Right cardiac atrium (tissue), 5 donors: ENCODE data around the gene HMCN1. TPM values are rescaled to one million over a fixed set of nuclear protein-coding genes. Genes with fewer than 3 reads are reported as not detected.

Experiments used
- ATAC-seq, 2 donors: fragments of 200-7000 bp; cut with Tn5 transposase; one replicate each; pipeline versions ENCODE4 v1.8.0 to v1.9.1; 2020; ENCODE audit warnings: moderate library complexity in 2 of 2, mild to moderate bottlenecking in 1 of 2
- DNase-seq, 3 donors: peaks; one replicate each; pipeline ENCODE4 v3.0.0-alpha.2; 2020
- H3K27ac ChIP-seq: one replicate; pipeline ENCODE4 v1.5.1; 2013; ENCODE audit warnings: mild to moderate bottlenecking, low read length, control low read depth, moderate library complexity
- H3K27me3 ChIP-seq: one replicate; pipeline ENCODE4 v1.6.1; 2013; ENCODE audit not compliant: control insufficient read depth, insufficient read depth
- H3K4me1 ChIP-seq: one replicate; pipeline ENCODE4 v1.6.1; 2013; ENCODE audit warnings: low read length; ENCODE audit not compliant: control insufficient read depth, insufficient read depth
- H3K4me3 ChIP-seq: one replicate; pipeline ENCODE4 v1.5.1; 2013; ENCODE audit warnings: low read length, control low read depth
- H3K9me3 ChIP-seq: one replicate; pipeline ENCODE4 v1.6.1; 2013; ENCODE audit warnings: low read length; ENCODE audit not compliant: control insufficient read depth
- WGBS: extraction: QIAGEN DNeasy Blood & Tissue Kit; methylation state at CpG from one replicate; pipeline ENCODE4 v1.1.7; 2013; 5-methylcytosine and 5-hydroxymethylcytosine counted together
- intact Hi-C, 4 donors: fragments of 100-400 bp; cut with DNase I; formaldehyde crosslinking; loops; one replicate each; pipeline versions ENCODE4 v1.11.0 to v1.14.0; 2022 to 2023
- polyA plus RNA-seq: library from polyadenylated mRNA; stranded (reverse); fragments of 200-250 nt; gene quantifications from one replicate; pipeline ENCODE4 v1.2.3, GENCODE V29; 2013
- total RNA-seq, 4 donors: library from RNA; stranded (reverse); fragmentation: NEBNext Ultra II Directional; extraction: Animal tissue kit (Norgen Biotek cat#: 25700); gene quantifications; one replicate each; pipeline ENCODE4 v1.2.1, GENCODE V29; 2021
- donor health status: healthy with polysubstance abuse.
- donor health status: DM: no; HTN: yes; CAD: no.
- donor health status: DM: no; HTN: no; CAD: no.
- donor health status: DM: no; HTN: yes; CAD: no; lungs with severe emphysema.
- donor health status: DM: yes; HTN: yes; CAD: no.

The HMCN1 gene
- total and polyA plus RNA-seq, 5 donors = 4.0 to 17.1 (median 14.8) TPM

DNA sequence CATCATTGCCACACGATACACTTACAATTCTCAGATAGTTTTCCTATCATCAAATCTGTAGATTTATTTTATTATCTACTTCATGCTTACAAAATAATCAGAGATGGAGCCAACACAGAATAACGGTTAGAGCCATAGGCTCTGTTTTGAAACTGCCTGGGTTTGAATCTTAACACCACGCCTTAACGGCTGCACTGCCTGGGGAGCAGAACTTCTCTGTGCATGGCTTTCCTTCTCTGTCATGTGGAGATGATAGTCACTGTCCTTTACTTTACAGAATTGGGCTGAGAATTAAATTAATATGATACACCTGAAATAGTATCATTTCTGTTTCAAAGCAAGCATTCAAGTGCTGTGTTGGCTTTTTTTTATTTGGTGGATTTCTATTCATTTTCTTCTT lies 177.8 kb downstream of the HMCN1 start:
- DNase-seq (no peak), ATAC-seq (no peak)
- intact Hi-C loops = no loop called here
- Histone ChIP-seq H3K9me3 (no peaks in the 10 kb centered on the region), H3K4me3 (no peak overlapping the region), H3K4me1 (no peaks in the 10 kb centered on the region), H3K27ac (no peak overlapping the region), H3K27me3 (no peaks in the 10 kb centered on the region)
- 79% methylated on average over 4 of the region's 4 CpGs for WGBS

DNA sequence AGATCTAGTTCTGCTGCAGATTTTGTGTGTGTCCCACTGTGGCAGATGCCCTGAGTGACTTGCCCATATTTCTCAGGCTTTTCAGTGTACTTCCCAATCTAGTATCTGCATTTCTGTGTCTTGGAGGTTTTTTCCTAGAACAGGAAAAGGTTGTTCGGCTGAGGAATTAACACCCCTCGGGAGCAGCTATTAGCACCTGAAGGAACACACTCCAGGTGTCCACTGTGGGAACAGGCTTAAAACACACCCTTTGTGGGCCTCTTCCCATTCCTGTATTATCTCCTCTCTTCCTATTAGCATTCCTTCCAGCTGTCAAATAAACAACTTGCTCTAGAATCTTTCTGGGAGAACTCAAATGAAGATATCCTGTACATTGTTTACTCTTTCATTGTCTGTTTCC lies 178.3 kb downstream of the HMCN1 start:
- no peak overlapping the region for H3K4me3 ChIP-seq
- DNase-seq (no peak), ATAC-seq (no peak)
- no peaks in the 10 kb centered on the region for H3K4me1 ChIP-seq
- WGBS = 31% methylated on average over 2 of the region's 2 CpGs
- no peaks in the 10 kb centered on the region for H3K9me3 ChIP-seq
- intact Hi-C loops = no loop called here
- H3K27ac ChIP-seq = no peak overlapping the region
- no peaks in the 10 kb centered on the region for H3K27me3 ChIP-seq

DNA sequence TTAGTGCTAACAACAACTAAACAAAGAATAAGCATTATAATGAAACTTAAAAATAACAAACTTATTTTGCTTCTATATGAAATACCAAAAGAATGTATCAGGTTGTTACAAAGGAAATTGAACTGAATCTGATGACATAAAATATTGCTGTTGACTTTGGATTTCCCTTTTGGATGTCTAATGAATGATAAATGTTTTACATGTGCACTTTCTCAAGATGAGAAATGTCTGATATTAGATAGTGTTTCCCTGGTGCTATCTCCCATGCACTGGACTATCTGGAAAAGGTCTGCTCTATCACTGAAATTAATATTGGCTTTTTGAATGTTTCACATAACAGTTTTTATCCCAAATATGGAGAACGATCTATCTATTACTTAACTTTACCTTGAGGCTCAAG lies 179.9 kb downstream of the HMCN1 start:
- H3K27ac ChIP-seq = no peak overlapping the region

GRCh38 chr1:185916861-185917260 lies 182.7 kb downstream of the HMCN1 start:
- ATAC-seq (no peak), DNase-seq (no peak)
- intact Hi-C loops = no loop called here
- Histone ChIP-seq H3K27ac (no peak overlapping the region), H3K9me3 (no peaks in the 10 kb centered on the region), H3K4me1 (no peaks in the 10 kb centered on the region), H3K4me3 (no peak overlapping the region), H3K27me3 (no peaks in the 10 kb centered on the region)

More for the DNA sequence above, 179.9 kb downstream of the HMCN1 start:
- Histone ChIP-seq H3K27me3 (no peaks in the 10 kb centered on the region), H3K9me3 (no peaks in the 10 kb centered on the region), H3K4me1 (no peaks in the 10 kb centered on the region), H3K4me3 (no peak overlapping the region)
- no peak for DNase-seq
- WGBS = 84% methylated on average over 1 of the region's 1 CpG
- ATAC-seq = no peak
- intact Hi-C loops = no loop called here

- DNase-seq (no peak), ATAC-seq (peak; percentile 39 to 40)
- 79% methylated on average over 3 of the region's 3 CpGs for WGBS
- Histone ChIP-seq H3K27me3 (no peaks in the 10 kb centered on the region), H3K27ac (no peak overlapping the region), H3K9me3 (no peaks in the 10 kb centered on the region), H3K4me1 (no peaks in the 10 kb centered on the region), H3K4me3 (no peak overlapping the region)
- intact Hi-C loops = no loop called here
Observed at GRCh38 chr1:185917646-185918045, 183.5 kb downstream of the HMCN1 start.

DNA sequence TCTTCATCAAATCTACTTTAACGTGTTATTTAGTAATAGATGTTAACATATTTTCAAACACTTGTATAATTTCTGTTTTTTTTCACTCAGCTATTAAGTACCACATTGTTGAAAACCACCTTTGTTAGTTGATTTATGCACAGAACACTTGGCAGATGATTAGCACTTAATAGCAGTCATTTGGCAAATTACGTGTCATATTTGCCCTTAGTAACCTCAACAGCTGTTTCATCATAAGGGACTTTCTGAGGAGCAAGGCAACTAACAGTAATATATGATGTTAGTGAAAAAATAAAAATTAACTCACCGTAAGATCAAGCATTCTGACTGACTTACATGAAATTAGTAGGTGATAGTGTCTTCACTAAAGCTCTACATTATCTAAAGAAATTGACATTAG lies 186.4 kb downstream of the HMCN1 start:
- Histone ChIP-seq H3K4me1 (no peaks in the 10 kb centered on the region), H3K27me3 (no peaks in the 10 kb centered on the region), H3K9me3 (no peaks in the 10 kb centered on the region), H3K4me3 (no peak overlapping the region), H3K27ac (no peak overlapping the region)
- ATAC-seq = no peak
- WGBS = 68% methylated on average over 3 of the region's 3 CpGs
- intact Hi-C loops = no loop called here
- no peak for DNase-seq

DNA sequence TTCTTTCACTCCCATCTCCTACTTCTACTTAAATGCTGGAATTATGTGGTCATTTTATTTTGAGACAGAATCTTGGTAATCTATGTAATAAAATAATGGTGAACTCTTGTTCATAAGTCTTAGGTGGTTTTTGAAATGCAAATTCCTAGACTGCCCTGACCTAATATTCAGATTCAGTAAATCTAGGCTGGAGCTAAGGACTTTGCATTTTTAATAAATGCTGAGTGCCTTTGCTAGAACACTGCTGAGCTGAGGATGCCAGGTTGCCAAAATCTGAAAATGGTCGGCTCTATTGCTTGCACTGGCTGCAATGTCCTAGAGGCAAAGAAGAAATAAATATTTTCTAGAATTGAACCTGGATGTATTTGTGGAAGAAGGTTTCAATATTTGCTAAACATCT lies 187.4 kb downstream of the HMCN1 start:
- DNase-seq = no peak
- Histone ChIP-seq H3K27me3 (no peaks in the 10 kb centered on the region), H3K9me3 (no peaks in the 10 kb centered on the region), H3K4me1 (peaks cover 1% of the 10 kb centered on the region), H3K27ac (no peak overlapping the region), H3K4me3 (no peak overlapping the region)
- no peak for ATAC-seq
- intact Hi-C loops = no loop called here
- 86% methylated on average over 1 of the region's 1 CpG for WGBS

- intact Hi-C loops = no loop called here
- ATAC-seq = peak; percentile 63 to 78
- WGBS = 35% methylated on average over 3 of the region's 3 CpGs
- Histone ChIP-seq H3K27ac (no peak overlapping the region), H3K4me1 (peaks cover 1% of the 10 kb centered on the region), H3K4me3 (no peak overlapping the region), H3K9me3 (no peaks in the 10 kb centered on the region), H3K27me3 (no peaks in the 10 kb centered on the region)
- no peak for DNase-seq
Observed at GRCh38 chr1:185926588-185926987, 192.4 kb downstream of the HMCN1 start.

- no peak for ATAC-seq
- no peak overlapping the region for H3K27ac ChIP-seq
- WGBS = 65% methylated on average over 1 of the region's 1 CpG
- peaks cover 1% of the 10 kb centered on the region for H3K4me1 ChIP-seq
- intact Hi-C loops = no loop called here
- H3K4me3 ChIP-seq = no peak overlapping the region
- DNase-seq = no peak
- H3K27me3 ChIP-seq = no peaks in the 10 kb centered on the region
- H3K9me3 ChIP-seq = no peaks in the 10 kb centered on the region
Observed at GRCh38 chr1:185929776-185930175, 195.6 kb downstream of the HMCN1 start.

DNA sequence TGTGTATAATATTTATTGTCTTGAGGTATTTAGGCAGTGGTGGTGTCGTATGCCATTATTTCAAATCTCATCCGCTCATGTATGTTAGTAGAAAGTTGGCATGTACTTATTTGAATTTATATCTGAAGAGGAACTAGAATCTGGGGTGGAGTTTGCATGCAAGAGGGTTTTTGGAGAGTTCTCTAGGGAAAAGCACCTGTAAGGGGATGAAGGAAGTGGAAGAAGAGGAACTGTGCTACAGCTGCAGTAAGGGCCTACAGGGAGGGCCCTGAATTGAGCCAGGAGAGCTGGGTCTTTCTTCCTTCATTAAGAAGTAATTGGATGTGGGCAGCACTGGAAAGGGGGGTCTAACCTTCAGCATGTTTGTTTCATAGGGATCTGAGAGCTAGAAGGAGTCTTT lies 197.2 kb downstream of the HMCN1 start:
- intact Hi-C loops = no loop called here
- no peak for ATAC-seq
- Histone ChIP-seq H3K27me3 (no peaks in the 10 kb centered on the region), H3K4me1 (no peaks in the 10 kb centered on the region), H3K27ac (no peak overlapping the region), H3K4me3 (no peak overlapping the region), H3K9me3 (no peaks in the 10 kb centered on the region)
- no peak for DNase-seq
- WGBS = 98% methylated on average over 2 of the region's 2 CpGs

- Histone ChIP-seq H3K4me1 (no peaks in the 10 kb centered on the region), H3K9me3 (no peaks in the 10 kb centered on the region), H3K27ac (no peak overlapping the region), H3K4me3 (no peak overlapping the region), H3K27me3 (no peaks in the 10 kb centered on the region)
- intact Hi-C loops = no loop called here
- DNase-seq = no peak
- no peak for ATAC-seq
- WGBS = 89% methylated on average over 4 of the region's 4 CpGs
Observed at GRCh38 chr1:185933580-185933979, 199.4 kb downstream of the HMCN1 start.

- DNase-seq (no peak), ATAC-seq (no peak)
- intact Hi-C loops = no loop called here
- H3K27ac ChIP-seq = no peak overlapping the region
- H3K9me3 ChIP-seq = no peaks in the 10 kb centered on the region
- no peak overlapping the region for H3K4me3 ChIP-seq
- WGBS = 84% methylated on average over 5 of the region's 5 CpGs
- H3K27me3 ChIP-seq = no peaks in the 10 kb centered on the region
- no peaks in the 10 kb centered on the region for H3K4me1 ChIP-seq
Observed at GRCh38 chr1:185934476-185935189, 200.4 kb downstream of the HMCN1 start.
